ENCODE results near the gene TERB1.

DNA sequence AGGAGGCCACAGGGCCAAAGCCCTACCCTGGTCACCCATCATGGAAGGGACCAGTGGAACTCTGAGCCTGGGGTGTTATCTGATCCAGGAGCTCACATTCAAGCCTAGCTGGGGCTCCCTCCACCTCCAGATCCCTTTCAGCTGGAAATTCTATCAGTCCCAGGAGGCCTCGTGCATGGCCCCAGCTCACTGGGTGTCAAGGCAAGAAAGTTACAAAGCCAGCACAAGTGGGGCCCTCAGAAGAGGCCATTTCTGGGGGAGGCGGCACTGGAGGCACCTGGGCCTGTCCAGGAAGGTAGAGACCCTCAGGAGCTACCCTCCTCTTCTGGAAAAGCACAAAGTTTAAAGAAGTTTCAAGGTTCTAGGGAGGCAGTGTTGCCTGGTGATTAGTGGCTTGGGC lies 47.6 kb upstream of the TERB1 start:
- TF ChIP-seq, protein P1, sequence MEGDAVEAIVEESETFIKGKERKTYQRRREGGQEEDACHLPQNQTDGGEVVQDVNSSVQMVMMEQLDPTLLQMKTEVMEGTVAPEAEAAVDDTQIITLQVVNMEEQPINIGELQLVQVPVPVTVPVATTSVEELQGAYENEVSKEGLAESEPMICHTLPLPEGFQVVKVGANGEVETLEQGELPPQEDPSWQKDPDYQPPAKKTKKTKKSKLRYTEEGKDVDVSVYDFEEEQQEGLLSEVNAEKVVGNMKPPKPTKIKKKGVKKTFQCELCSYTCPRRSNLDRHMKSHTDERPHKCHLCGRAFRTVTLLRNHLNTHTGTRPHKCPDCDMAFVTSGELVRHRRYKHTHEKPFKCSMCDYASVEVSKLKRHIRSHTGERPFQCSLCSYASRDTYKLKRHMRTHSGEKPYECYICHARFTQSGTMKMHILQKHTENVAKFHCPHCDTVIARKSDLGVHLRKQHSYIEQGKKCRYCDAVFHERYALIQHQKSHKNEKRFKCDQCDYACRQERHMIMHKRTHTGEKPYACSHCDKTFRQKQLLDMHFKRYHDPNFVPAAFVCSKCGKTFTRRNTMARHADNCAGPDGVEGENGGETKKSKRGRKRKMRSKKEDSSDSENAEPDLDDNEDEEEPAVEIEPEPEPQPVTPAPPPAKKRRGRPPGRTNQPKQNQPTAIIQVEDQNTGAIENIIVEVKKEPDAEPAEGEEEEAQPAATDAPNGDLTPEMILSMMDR (IDR thresholded peaks at IDR 0.05 in 8 of 11, conservative IDR thresholded peaks at IDR 0.05 in 3 of 11): no peak
- TF ChIP-seq POLR2A (IDR thresholded peaks at IDR 0.05) (no peak), POLR2AphosphoS5 (IDR thresholded peaks at IDR 0.05) (no peak)
